ENCODE data around the gene ARHGAP25.

GRCh38 chr2:68734176-68734575 lies 435 bp upstream of the ARHGAP25 start:
- no peak for TF ChIP-seq CTCF (conservative IDR thresholded peaks at IDR 0.05)
- TF ChIP-seq EZH2 (IDR thresholded peaks at IDR 0.05; ENCODE audit: low read depth) = no peak

Data from PC-9 (cell line).